Neutrophil (primary cell): ENCODE results near the gene FGF12.
"Not testable (repeated sequence)": the region's sequence is repeated elsewhere in the genome, so short reads cannot be mapped to it uniquely, and the experiment has no call there.

ENCODE experiments used
- H3K27ac ChIP-seq: fragments of 200-600 bp; sonication (generic); 2 replicates; pipeline ENCODE4 v1.5.1; 2016; ENCODE audit warnings: mild to moderate bottlenecking, moderate library complexity
- H3K27me3 ChIP-seq: fragments of 200-600 bp; sonication (generic); 2 replicates; pipeline ENCODE4 v1.6.0; 2016; ENCODE audit warnings: mild to moderate bottlenecking
- H3K36me3 ChIP-seq: fragments of 200-600 bp; sonication (generic); 2 replicates; pipeline ENCODE4 v1.5.1; 2017
- H3K4me1 ChIP-seq, 2 experiments: fragments of 200-600 bp in 1 of 2; sonication (generic) in 1 of 2; 1 replicate in 1 of 2; 2 replicates in 1 of 2; pipeline versions ENCODE4 v1.5.1 to v1.6.1; 2013 to 2016; ENCODE audit warnings: low read depth in 1 of 2, low read length in 1 of 2, mild to moderate bottlenecking in 1 of 2, moderate library complexity in 1 of 2; ENCODE audit not compliant: control insufficient read depth in 1 of 2, insufficient read depth in 1 of 2
- H3K4me3 ChIP-seq, 2 experiments: fragments of 200-600 bp in 1 of 2; sonication (generic) in 1 of 2; 1 replicate in 1 of 2; 2 replicates in 1 of 2; pipeline ENCODE4 v1.5.1; 2013 to 2016; ENCODE audit warnings: low read depth in 1 of 2, low read length in 1 of 2, mild to moderate bottlenecking in 1 of 2, moderate library complexity in 1 of 2
- H3K9me3 ChIP-seq: fragments of 200-600 bp; sonication (generic); 2 replicates; pipeline ENCODE4 v1.5.1; 2016
- CTCF ChIP-seq: fragments of 200-600 bp; sonication (generic); IDR thresholded peaks from 2 replicates; pipeline ENCODE4 v1.5.1; 2016; ENCODE audit warnings: antibody characterized with exemption

The FGF12 gene

GRCh38 chr3:192597506-192597905, 129.8 kb downstream of the FGF12 start:
- Histone ChIP-seq H3K4me1 (no peaks in the 10 kb centered on the region), H3K36me3 (no peaks in the 10 kb centered on the region), H3K4me3 (no peak overlapping the region), H3K27me3 (no peaks in the 10 kb centered on the region), H3K27ac (no peak overlapping the region), H3K9me3 (no peaks in the 10 kb centered on the region)
- no peak for TF ChIP-seq CTCF

GRCh38 chr3:192578729-192579128, 148.6 kb downstream of the FGF12 start:
- no peaks in the 10 kb centered on the region for H3K4me1 ChIP-seq
- H3K36me3 ChIP-seq: no peaks in the 10 kb centered on the region
- H3K27ac ChIP-seq: no peak overlapping the region
- H3K27me3 ChIP-seq: no peaks in the 10 kb centered on the region
- no peaks in the 10 kb centered on the region for H3K9me3 ChIP-seq
- H3K4me3 ChIP-seq: no peak overlapping the region
- TF ChIP-seq CTCF: no peak

- H3K4me3 ChIP-seq: no peak overlapping the region
- no peaks in the 10 kb centered on the region for H3K4me1 ChIP-seq
- no peaks in the 10 kb centered on the region for H3K36me3 ChIP-seq
- H3K27me3 ChIP-seq: no peaks in the 10 kb centered on the region
- TF ChIP-seq CTCF: no peak
- H3K9me3 ChIP-seq: no peaks in the 10 kb centered on the region
- H3K27ac ChIP-seq: no peak overlapping the region
Observed at GRCh38 chr3:192577811-192578210, 149.5 kb downstream of the FGF12 start.

GRCh38 chr3:192577271-192577670, 150.1 kb downstream of the FGF12 start:
- no peak for TF ChIP-seq CTCF
- Histone ChIP-seq H3K27ac (no peak overlapping the region), H3K27me3 (no peaks in the 10 kb centered on the region), H3K36me3 (no peaks in the 10 kb centered on the region), H3K4me1 (no peaks in the 10 kb centered on the region), H3K9me3 (no peaks in the 10 kb centered on the region), H3K4me3 (no peak overlapping the region)

GRCh38 chr3:192576704-192577103, 150.6 kb downstream of the FGF12 start:
- not testable (repeated sequence) for H3K27me3 ChIP-seq, H3K4me3 ChIP-seq, H3K27ac ChIP-seq, H3K36me3 ChIP-seq, H3K4me1 ChIP-seq, H3K9me3 ChIP-seq

GRCh38 chr3:192575879-192576506, 151.3 kb downstream of the FGF12 start:
- no peak for TF ChIP-seq CTCF
- H3K4me1 ChIP-seq: no peaks in the 10 kb centered on the region
- H3K27me3 ChIP-seq: peaks cover 10% of the 10 kb centered on the region
- H3K27ac ChIP-seq: no peak overlapping the region
- no peaks in the 10 kb centered on the region for H3K9me3 ChIP-seq
- no peak overlapping the region for H3K4me3 ChIP-seq
- H3K36me3 ChIP-seq: no peaks in the 10 kb centered on the region
